Measurements from ENCODE around the gene TNFAIP8. TPM values are rescaled to one million over a fixed set of nuclear protein-coding genes. Genes with fewer than 3 reads are reported as not detected.

TNFAIP8 gene
- total and polyA plus RNA-seq, 7 donors = 0.73 to 2.5 (median 1.6) TPM

- DNase-seq (no peak), ATAC-seq (no peak)
- no peaks in the 10 kb centered on the region for H3K4me1 ChIP-seq
- intact Hi-C loops (cut with DNase I) = no loop called here
- 69 to 86% (median 78%) methylated on average over 4 of the region's 4 CpGs for WGBS, 3 donors
- H3K4me3 ChIP-seq = no peak overlapping the region
- H3K27ac ChIP-seq = no peak overlapping the region
- no peaks in the 10 kb centered on the region for H3K9me3 ChIP-seq
- no peak for TF ChIP-seq CTCF (IDR thresholded peaks at IDR 0.05)
- no peaks in the 10 kb centered on the region for H3K27me3 ChIP-seq (ENCODE audit: insufficient read depth in 3 of 3, low read length in 2 of 3)
- no peaks in the 10 kb centered on the region for H3K36me3 ChIP-seq (ENCODE audit: insufficient read depth in 1 of 2, low read depth in 1 of 2)
Measured at GRCh38 chr5:119338326-119338946, 17.4 kb upstream of the TNFAIP8 start.

GRCh38 chr5:119339344-119339743, 16.5 kb upstream of the TNFAIP8 start:
- no peak overlapping the region for H3K4me3 ChIP-seq
- H3K9me3 ChIP-seq = no peaks in the 10 kb centered on the region
- no peaks in the 10 kb centered on the region for H3K4me1 ChIP-seq
- intact Hi-C loops (cut with DNase I) = no loop called here
- H3K36me3 ChIP-seq (ENCODE audit: insufficient read depth in 1 of 2, low read depth in 1 of 2) = no peaks in the 10 kb centered on the region
- ATAC-seq (no peak), DNase-seq (no peak)
- H3K27me3 ChIP-seq (ENCODE audit: insufficient read depth in 3 of 3, low read length in 2 of 3) = peaks cover 0 to 4% (median 0%) of the 10 kb centered on the region in 3 donors
- no peak overlapping the region for H3K27ac ChIP-seq
- TF ChIP-seq CTCF (IDR thresholded peaks at IDR 0.05) = no peak
- WGBS, 3 donors = 86 to 97% (median 90%) methylated on average over 2 of the region's 2 CpGs

GRCh38 chr5:119339965-119340364, 15.9 kb upstream of the TNFAIP8 start:
- TF ChIP-seq CTCF (IDR thresholded peaks at IDR 0.05) = no peak
- no peak overlapping the region for H3K27ac ChIP-seq
- peaks cover 0 to 4% (median 0%) of the 10 kb centered on the region in 3 donors for H3K27me3 ChIP-seq (ENCODE audit: insufficient read depth in 3 of 3, low read length in 2 of 3)
- H3K4me3 ChIP-seq = no peak overlapping the region
- no peaks in the 10 kb centered on the region for H3K4me1 ChIP-seq
- ATAC-seq (no peak), DNase-seq (no peak)
- H3K36me3 ChIP-seq (ENCODE audit: insufficient read depth in 1 of 2, low read depth in 1 of 2) = no peaks in the 10 kb centered on the region
- WGBS, 3 donors = 82 to 90% (median 82%) methylated on average over 4 of the region's 4 CpGs
- H3K9me3 ChIP-seq = no peaks in the 10 kb centered on the region
- intact Hi-C loops (cut with DNase I) = no loop called here

- intact Hi-C loops (cut with DNase I) = no loop called here
- 88 to 92% (median 89%) methylated on average over 11 of the region's 11 CpGs for WGBS, 3 donors
- Histone ChIP-seq H3K4me3 (no peak overlapping the region), H3K4me1 (no peaks in the 10 kb centered on the region), H3K36me3 (ENCODE audit: insufficient read depth in 1 of 2, low read depth in 1 of 2) (no peaks in the 10 kb centered on the region), H3K27ac (no peak overlapping the region), H3K27me3 (ENCODE audit: insufficient read depth in 3 of 3, low read length in 2 of 3) (peaks cover 0 to 4% (median 0%) of the 10 kb centered on the region in 3 donors), H3K9me3 (no peaks in the 10 kb centered on the region)
- ATAC-seq (no peak), DNase-seq (no peak)
- TF ChIP-seq CTCF (IDR thresholded peaks at IDR 0.05) = no peak
Measured at GRCh38 chr5:119340597-119341218, 15.1 kb upstream of the TNFAIP8 start.
